NOMO-1 (cell line): ENCODE measurements around the gene ACSL1.
"Not testable (repeated sequence)": the region's sequence is repeated elsewhere in the genome, so short reads cannot be mapped to it uniquely, and the experiment has no call there.

Experiments used
- DNase-seq, 2 experiments: peaks; one replicate each; lab custom pipeline; 2025; ENCODE audit not compliant: unreplicated experiment in 2 of 2; lab: John Stamatoyannopoulos, UW

Gene ACSL1

GRCh38 chr4:184843984-184844554 is 18.3 kb upstream of the ACSL1 start:
- no peak for DNase-seq

GRCh38 chr4:184839075-184839399 is 13.3 kb upstream of the ACSL1 start:
- not testable (repeated sequence) for DNase-seq

- no peak for DNase-seq
Observed at GRCh38 chr4:184838249-184839074, 12.7 kb upstream of the ACSL1 start.

- no peak for DNase-seq
Observed at GRCh38 chr4:184836613-184837012, 10.8 kb upstream of the ACSL1 start.

GRCh38 chr4:184833046-184833838 is 7.5 kb upstream of the ACSL1 start:
- peak; percentile 72 to 88 for DNase-seq

GRCh38 chr4:184831153-184831552 is 5.4 kb upstream of the ACSL1 start:
- no peak for DNase-seq

- peak in 1 of 2 experiments; percentile 14 for DNase-seq
Observed at GRCh38 chr4:184826691-184827270, 1.0 kb upstream of the ACSL1 start.

- DNase-seq = peak in 1 of 2 experiments; percentile 12
Observed at GRCh38 chr4:184825141-184825895, 450 bp downstream of the ACSL1 start.

- no peak for DNase-seq
Observed at GRCh38 chr4:184824776-184825084, 1.0 kb downstream of the ACSL1 start.

- no peak for DNase-seq
Observed at GRCh38 chr4:184824081-184824775, 1.5 kb downstream of the ACSL1 start.

GRCh38 chr4:184823014-184823413 is 2.8 kb downstream of the ACSL1 start:
- no peak for DNase-seq

GRCh38 chr4:184822356-184822755 is 3.4 kb downstream of the ACSL1 start:
- no peak for DNase-seq

- peak in 1 of 2 experiments; percentile 30 for DNase-seq
Observed at GRCh38 chr4:184821242-184821641, 4.5 kb downstream of the ACSL1 start.

GRCh38 chr4:184819786-184820185 is 6.0 kb downstream of the ACSL1 start:
- peak in 1 of 2 experiments; percentile 57 for DNase-seq

GRCh38 chr4:184818216-184818564 is 7.6 kb downstream of the ACSL1 start:
- no peak for DNase-seq

- no peak for DNase-seq
Observed at GRCh38 chr4:184817494-184818215, 8.1 kb downstream of the ACSL1 start.

GRCh38 chr4:184816962-184817361 is 8.8 kb downstream of the ACSL1 start:
- DNase-seq = peak; percentile 12 to 70

- peak in 1 of 2 experiments; percentile 11 for DNase-seq
Observed at GRCh38 chr4:184815046-184815877, 10.5 kb downstream of the ACSL1 start.

- DNase-seq = peak in 1 of 2 experiments; percentile 11
Observed at GRCh38 chr4:184814686-184815045, 11.1 kb downstream of the ACSL1 start.
